ENCODE results near the gene PRPF6. TPM values are rescaled to one million over a fixed set of nuclear protein-coding genes. Genes with fewer than 3 reads are reported as not detected.

The PRPF6 gene
- total and polyA plus RNA-seq, 2 of the 13 experiments (the other 11 are each of a cell fraction or from before 2014, with no cell fraction given), result 63.7 to 101 TPM

DNA sequence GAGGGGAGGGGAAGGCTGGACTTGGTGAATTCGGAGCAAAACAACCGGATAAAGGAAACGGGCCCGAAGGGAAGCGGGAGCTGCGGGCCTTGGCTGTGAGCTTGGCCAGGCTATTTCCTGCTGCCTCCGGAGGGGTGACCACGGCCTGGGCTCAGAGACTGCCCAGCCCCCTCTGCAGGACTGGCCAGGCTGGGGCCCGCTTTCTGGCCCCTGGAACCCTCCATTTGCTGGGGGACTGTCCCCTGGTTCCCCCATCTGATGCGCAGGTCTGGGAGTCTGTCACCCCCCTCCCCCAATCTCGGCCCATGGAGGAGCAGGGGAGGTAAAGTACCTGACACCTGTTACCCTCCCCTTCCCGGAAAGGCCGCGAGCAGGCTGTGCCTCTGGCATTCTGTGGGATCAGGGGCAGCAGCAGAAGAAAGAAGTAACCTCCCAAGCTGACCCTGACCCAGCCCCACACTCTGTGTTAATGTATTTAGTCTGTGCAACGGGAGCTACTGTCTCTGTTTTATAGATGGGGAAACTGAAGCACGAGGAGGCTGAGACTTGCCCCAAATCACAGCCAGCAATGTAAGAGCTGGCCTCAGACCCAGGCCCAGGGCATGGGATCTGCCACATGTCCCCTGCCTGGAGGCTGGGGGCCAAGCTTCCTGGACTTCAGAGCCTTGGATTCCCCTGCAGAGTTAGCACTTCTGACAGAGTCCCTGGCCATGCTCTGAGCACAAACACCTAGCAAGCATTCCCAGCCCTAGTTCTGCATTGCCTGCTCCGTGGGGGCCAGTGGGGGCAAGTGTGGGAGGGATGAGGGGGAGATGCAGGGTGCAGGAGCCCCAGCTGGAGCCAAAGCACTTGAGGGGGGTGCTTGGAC lies 58.6 kb downstream of the PRPF6 start (continued):
- TF ChIP-seq, protein P1, sequence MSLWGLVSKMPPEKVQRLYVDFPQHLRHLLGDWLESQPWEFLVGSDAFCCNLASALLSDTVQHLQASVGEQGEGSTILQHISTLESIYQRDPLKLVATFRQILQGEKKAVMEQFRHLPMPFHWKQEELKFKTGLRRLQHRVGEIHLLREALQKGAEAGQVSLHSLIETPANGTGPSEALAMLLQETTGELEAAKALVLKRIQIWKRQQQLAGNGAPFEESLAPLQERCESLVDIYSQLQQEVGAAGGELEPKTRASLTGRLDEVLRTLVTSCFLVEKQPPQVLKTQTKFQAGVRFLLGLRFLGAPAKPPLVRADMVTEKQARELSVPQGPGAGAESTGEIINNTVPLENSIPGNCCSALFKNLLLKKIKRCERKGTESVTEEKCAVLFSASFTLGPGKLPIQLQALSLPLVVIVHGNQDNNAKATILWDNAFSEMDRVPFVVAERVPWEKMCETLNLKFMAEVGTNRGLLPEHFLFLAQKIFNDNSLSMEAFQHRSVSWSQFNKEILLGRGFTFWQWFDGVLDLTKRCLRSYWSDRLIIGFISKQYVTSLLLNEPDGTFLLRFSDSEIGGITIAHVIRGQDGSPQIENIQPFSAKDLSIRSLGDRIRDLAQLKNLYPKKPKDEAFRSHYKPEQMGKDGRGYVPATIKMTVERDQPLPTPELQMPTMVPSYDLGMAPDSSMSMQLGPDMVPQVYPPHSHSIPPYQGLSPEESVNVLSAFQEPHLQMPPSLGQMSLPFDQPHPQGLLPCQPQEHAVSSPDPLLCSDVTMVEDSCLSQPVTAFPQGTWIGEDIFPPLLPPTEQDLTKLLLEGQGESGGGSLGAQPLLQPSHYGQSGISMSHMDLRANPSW (CRISPR knock-in tag; IDR thresholded peaks at IDR 0.05; ENCODE audit: borderline replicate concordance), result no peak
- TF ChIP-seq, protein P2, sequence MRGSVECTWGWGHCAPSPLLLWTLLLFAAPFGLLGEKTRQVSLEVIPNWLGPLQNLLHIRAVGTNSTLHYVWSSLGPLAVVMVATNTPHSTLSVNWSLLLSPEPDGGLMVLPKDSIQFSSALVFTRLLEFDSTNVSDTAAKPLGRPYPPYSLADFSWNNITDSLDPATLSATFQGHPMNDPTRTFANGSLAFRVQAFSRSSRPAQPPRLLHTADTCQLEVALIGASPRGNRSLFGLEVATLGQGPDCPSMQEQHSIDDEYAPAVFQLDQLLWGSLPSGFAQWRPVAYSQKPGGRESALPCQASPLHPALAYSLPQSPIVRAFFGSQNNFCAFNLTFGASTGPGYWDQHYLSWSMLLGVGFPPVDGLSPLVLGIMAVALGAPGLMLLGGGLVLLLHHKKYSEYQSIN (CRISPR knock-in tag; IDR thresholded peaks at IDR 0.05; ENCODE audit: borderline replicate concordance), result no peak
- TF ChIP-seq RFX3 (CRISPR knock-in tag; IDR thresholded peaks at IDR 0.05) (no peak), ESRRA (CRISPR knock-in tag; IDR thresholded peaks at IDR 0.05; ENCODE audit: low read depth) (no peak), BHLHE40 (IDR thresholded peaks at IDR 0.05; ENCODE audit: low read length) (no peak), ZNF34 (CRISPR knock-in tag; IDR thresholded peaks at IDR 0.05; ENCODE audit: borderline replicate concordance) (no peak), HNRNPLL (IDR thresholded peaks at IDR 0.05; ENCODE audit: low read depth, low read length, poor library complexity, severe bottlenecking) (no peak), KAT7 (CRISPR knock-in tag; IDR thresholded peaks at IDR 0.05; ENCODE audit: borderline replicate concordance) (no peak)
- TF ChIP-seq, protein P3, sequence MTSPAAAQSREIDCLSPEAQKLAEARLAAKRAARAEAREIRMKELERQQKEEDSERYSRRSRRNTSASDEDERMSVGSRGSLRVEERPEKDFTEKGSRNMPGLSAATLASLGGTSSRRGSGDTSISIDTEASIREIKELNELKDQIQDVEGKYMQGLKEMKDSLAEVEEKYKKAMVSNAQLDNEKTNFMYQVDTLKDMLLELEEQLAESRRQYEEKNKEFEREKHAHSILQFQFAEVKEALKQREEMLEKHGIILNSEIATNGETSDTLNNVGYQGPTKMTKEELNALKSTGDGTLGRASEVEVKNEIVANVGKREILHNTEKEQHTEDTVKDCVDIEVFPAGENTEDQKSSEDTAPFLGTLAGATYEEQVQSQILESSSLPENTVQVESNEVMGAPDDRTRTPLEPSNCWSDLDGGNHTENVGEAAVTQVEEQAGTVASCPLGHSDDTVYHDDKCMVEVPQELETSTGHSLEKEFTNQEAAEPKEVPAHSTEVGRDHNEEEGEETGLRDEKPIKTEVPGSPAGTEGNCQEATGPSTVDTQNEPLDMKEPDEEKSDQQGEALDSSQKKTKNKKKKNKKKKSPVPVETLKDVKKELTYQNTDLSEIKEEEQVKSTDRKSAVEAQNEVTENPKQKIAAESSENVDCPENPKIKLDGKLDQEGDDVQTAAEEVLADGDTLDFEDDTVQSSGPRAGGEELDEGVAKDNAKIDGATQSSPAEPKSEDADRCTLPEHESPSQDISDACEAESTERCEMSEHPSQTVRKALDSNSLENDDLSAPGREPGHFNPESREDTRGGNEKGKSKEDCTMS (CRISPR knock-in tag; conservative IDR thresholded peaks at IDR 0.05), result no peak
- TF ChIP-seq, protein P4, sequence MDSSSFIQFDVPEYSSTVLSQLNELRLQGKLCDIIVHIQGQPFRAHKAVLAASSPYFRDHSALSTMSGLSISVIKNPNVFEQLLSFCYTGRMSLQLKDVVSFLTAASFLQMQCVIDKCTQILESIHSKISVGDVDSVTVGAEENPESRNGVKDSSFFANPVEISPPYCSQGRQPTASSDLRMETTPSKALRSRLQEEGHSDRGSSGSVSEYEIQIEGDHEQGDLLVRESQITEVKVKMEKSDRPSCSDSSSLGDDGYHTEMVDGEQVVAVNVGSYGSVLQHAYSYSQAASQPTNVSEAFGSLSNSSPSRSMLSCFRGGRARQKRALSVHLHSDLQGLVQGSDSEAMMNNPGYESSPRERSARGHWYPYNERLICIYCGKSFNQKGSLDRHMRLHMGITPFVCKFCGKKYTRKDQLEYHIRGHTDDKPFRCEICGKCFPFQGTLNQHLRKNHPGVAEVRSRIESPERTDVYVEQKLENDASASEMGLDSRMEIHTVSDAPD (CRISPR knock-in tag; IDR thresholded peaks at IDR 0.05), result no peak; the same call in 1 of the 2 replicates
- TF ChIP-seq, protein P5, sequence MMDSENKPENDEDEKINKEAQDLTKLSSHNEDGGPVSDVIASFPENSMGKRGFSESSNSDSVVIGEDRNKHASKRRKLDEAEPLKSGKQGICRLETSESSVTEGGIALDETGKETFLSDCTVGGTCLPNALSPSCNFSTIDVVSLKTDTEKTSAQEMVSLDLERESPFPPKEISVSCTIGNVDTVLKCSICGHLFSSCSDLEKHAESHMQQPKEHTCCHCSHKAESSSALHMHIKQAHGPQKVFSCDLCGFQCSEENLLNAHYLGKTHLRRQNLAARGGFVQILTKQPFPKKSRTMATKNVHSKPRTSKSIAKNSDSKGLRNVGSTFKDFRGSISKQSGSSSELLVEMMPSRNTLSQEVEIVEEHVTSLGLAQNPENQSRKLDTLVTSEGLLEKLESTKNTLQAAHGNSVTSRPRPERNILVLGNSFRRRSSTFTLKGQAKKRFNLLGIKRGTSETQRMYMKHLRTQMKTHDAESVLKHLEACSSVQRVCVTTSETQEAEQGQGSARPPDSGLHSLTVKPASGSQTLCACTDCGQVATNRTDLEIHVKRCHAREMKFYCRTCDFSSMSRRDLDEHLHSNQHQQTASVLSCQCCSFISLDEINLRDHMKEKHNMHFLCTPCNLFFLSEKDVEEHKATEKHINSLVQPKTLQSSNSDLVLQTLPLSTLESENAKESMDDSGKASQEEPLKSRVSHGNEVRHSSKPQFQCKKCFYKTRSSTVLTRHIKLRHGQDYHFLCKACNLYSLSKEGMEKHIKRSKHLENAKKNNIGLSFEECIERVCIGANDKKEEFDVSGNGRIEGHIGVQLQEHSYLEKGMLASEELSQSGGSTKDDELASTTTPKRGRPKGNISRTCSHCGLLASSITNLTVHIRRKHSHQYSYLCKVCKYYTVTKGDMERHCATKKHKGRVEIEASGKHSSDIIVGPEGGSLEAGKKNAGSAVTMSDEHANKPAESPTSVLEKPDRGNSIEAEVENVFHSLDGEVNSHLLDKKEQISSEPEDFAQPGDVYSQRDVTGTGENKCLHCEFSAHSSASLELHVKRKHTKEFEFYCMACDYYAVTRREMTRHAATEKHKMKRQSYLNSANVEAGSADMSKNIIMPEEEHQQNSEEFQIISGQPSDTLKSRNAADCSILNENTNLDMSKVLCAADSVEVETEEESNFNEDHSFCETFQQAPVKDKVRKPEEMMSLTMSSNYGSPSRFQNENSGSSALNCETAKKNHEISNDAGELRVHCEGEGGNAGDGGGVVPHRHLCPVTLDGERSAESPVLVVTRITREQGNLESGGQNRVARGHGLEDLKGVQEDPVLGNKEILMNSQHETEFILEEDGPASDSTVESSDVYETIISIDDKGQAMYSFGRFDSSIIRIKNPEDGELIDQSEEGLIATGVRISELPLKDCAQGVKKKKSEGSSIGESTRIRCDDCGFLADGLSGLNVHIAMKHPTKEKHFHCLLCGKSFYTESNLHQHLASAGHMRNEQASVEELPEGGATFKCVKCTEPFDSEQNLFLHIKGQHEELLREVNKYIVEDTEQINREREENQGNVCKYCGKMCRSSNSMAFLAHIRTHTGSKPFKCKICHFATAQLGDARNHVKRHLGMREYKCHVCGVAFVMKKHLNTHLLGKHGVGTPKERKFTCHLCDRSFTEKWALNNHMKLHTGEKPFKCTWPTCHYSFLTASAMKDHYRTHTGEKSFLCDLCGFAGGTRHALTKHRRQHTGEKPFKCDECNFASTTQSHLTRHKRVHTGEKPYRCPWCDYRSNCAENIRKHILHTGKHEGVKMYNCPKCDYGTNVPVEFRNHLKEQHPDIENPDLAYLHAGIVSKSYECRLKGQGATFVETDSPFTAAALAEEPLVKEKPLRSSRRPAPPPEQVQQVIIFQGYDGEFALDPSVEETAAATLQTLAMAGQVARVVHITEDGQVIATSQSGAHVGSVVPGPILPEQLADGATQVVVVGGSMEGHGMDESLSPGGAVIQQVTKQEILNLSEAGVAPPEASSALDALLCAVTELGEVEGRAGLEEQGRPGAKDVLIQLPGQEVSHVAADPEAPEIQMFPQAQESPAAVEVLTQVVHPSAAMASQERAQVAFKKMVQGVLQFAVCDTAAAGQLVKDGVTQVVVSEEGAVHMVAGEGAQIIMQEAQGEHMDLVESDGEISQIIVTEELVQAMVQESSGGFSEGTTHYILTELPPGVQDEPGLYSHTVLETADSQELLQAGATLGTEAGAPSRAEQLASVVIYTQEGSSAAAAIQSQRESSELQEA (CRISPR knock-in tag; IDR thresholded peaks at IDR 0.05; ENCODE audit: not compliant biosample characterization), result peak; percentile 61

Data from HepG2 (cell line).